GM12872 (cell line): ENCODE measurements around the gene USF2.

ENCODE experiments used
- CTCF ChIP-seq: IDR thresholded peaks from 3 replicates; pipeline ENCODE4 v1.5.1; 2011; ENCODE audit warnings: low read depth, mild to moderate bottlenecking, low read length, moderate library complexity; ENCODE audit not compliant: insufficient read depth

Gene USF2

GRCh38 chr19:35299523-35300338, 31.0 kb downstream of the USF2 start:
- no peak for TF ChIP-seq CTCF

- no peak for TF ChIP-seq CTCF
Observed at GRCh38 chr19:35300339-35300649, 31.5 kb downstream of the USF2 start.

GRCh38 chr19:35301961-35302360, 33.2 kb downstream of the USF2 start:
- TF ChIP-seq CTCF: no peak

- no peak for TF ChIP-seq CTCF
Observed at GRCh38 chr19:35302446-35302845, 33.7 kb downstream of the USF2 start.

GRCh38 chr19:35303357-35303915, 34.7 kb downstream of the USF2 start:
- TF ChIP-seq CTCF: no peak

GRCh38 chr19:35304036-35304435, 35.3 kb downstream of the USF2 start:
- no peak for TF ChIP-seq CTCF

GRCh38 chr19:35305181-35305580, 36.4 kb downstream of the USF2 start:
- TF ChIP-seq CTCF: no peak
